VCaP (cell line): ENCODE data around the gene EIF1AX.
A peak's percentile ranks its signal among the peaks of the same experiment; 100 is the strongest.
"Not testable (repeated sequence)": the region's sequence is repeated elsewhere in the genome, so short reads cannot be mapped to it uniquely, and the experiment has no call there.

ENCODE experiments used
- H3K27ac ChIP-seq: fragments of 450-650 bp; 2 replicates; pipeline ENCODE4 v1.5.1; 2017
- CTCF ChIP-seq: fragments of 450-650 bp; conservative IDR thresholded peaks from 2 replicates; pipeline ENCODE4 v1.5.1; 2017; ENCODE audit warnings: mild to moderate bottlenecking, moderate library complexity

Gene EIF1AX

DNA sequence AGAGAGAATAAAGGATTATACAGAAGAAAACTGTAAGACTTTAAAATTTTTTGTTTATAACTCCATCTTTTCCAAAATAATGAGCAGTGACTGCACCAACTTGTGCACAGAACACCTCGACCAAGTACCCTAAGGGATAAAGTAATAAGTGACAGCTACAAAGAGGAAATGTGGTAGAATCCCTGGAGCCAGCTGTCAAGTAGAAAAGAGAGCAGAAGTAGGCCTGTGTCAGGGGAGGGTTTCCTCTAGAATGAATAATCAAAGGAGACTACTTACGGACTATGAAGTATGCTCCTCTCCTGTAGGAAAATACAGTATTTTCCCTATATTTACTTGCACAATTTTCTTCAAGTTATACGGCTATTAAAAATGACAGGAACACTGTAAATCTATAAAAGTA lies 1.2 kb downstream of the EIF1AX start:
- peak overlapping the region; percentile 78; the same call in 1 of the 2 replicates for H3K27ac ChIP-seq

DNA sequence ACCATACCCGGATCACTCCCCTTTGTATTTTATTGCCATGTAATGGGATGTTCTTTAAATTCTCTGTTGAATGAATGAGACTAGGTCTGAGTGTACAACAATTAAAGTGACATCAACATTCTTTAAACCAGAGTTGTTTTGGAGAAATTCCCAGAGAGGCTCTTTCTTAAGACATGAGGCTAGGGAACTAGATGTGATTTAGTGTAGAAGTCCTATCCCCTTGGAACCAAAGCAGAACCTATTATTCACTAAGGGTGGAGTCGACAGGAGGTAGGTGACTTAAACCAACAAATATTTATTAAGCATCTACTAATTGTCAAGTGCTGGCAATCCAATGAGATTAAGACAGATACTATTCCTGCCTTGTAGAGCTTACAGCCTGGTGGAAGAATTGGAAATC lies 1.7 kb downstream of the EIF1AX start:
- no peak for TF ChIP-seq CTCF
- peak overlapping the region; percentile 78; the same call in 1 of the 2 replicates for H3K27ac ChIP-seq

More for the DNA sequence above, 1.2 kb downstream of the EIF1AX start:
- no peak for TF ChIP-seq CTCF

DNA sequence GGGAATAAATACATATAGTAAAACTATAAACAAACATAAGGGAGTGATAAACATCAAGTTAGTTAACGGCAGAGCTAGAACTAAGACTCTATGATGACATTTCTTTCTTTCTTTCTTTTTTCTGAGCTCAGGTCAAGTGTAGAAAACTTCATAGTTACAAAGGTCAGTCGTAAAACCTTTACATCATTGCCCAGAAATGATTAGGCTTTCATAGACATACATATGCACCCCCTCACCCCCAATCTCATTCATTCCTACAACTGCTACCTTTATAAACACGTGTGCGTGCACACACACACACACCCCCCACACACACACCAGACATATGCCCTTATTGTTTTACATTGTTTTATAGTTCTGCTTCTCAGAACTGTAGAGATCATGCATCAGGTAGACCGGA lies 5.7 kb downstream of the EIF1AX start:
- TF ChIP-seq CTCF: no peak
- H3K27ac ChIP-seq: no peak overlapping the region

DNA sequence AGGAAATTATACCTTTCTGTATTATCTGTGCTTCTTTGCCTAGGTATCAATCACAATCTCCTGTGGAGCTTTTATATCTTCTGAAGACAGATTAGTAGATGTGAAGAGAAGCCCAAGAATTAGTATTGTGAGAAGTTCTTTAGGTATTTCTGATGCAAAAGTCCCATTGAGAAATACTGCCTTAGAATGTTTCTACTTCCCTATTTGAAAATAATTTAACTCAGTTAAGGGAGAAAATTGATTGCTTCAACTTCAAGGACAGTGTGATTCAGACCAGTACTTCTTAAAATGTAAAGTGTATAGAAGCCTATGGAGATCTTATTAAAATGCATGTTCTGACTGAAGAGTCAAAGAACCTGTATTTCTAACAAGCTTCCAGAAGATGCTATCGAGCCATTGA lies 9.0 kb downstream of the EIF1AX start:
- no peak overlapping the region for H3K27ac ChIP-seq
- no peak for TF ChIP-seq CTCF

DNA sequence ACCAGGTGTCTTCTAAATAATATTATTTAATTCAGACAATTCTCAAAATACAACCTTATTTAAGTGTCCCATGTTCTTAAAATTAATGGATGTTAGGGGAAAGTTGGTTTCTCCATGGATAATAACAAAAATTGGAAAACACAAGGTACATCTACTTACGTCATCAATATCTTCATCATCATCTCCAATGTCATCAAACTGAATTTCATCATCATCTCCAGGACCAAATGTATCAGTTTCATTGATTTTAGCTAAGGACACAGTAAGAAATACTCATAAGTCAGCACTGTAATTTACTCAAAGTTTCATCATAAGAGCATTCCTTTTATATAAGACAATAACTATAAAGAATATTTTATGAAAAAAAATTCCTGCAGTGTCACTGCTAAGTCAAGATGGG lies 11.3 kb downstream of the EIF1AX start:
- TF ChIP-seq CTCF: no peak
- no peak overlapping the region for H3K27ac ChIP-seq

DNA sequence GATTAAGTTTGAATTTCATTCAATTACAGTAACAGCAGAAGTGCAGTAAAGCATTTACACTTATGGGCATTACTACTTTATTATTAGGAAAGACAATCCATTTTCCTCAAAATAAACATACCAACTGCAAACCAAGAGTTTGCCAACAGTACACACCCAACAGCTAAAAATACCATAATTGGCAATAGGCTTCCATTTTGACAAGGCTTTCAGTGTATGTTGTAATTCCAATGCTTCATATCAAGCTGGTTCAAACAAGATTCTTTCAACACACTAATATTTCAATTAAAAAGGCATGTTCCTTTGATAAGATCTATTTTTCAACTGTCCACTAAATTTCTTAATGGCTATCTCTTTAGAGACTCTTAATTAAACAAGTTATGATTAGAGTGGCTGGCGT lies 12.1 kb downstream of the EIF1AX start:
- H3K27ac ChIP-seq: no peak overlapping the region; the same call in 1 of the 2 replicates

DNA sequence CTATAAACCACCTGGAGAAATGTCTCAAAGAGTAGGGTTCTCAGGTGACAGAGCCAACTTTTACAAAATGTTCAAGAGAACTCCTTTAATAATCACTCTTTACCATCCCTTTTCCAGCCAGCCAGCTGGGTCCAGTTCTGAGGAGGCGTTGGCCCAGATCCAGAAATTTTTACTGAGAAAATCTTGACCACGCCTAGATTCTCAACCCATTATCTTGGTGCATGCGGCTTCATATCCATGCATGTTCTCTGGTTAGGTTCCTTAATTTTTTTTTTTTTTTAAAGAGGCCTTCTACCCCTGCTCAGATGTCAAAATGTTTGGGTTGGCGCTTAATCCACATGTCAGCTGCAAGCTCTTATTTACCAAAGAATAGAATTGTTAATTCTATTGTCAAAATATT lies 13.0 kb downstream of the EIF1AX start:
- no peak for TF ChIP-seq CTCF
- no peak overlapping the region; the same call in 1 of the 2 replicates for H3K27ac ChIP-seq

More for the DNA sequence above, 12.1 kb downstream of the EIF1AX start:
- TF ChIP-seq CTCF: no peak

DNA sequence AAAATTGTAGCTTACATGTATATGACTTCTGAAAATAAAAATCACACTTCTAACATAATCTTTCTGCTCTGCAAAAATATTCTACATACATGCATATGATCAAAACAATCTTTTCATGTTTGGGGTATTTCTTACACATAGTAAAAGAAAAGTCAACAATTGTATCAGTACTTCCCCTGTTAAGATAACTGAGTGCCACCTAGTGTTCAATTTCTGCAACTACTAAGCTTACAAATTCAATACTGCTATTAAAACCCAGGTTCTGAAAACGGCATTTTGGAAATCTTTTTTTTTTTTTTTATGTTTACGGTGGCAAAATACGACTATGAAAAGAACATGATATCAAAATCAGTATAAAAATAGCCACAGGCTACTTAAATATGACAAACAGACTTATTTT lies 14.2 kb downstream of the EIF1AX start:
- not testable (repeated sequence) for H3K27ac ChIP-seq

DNA sequence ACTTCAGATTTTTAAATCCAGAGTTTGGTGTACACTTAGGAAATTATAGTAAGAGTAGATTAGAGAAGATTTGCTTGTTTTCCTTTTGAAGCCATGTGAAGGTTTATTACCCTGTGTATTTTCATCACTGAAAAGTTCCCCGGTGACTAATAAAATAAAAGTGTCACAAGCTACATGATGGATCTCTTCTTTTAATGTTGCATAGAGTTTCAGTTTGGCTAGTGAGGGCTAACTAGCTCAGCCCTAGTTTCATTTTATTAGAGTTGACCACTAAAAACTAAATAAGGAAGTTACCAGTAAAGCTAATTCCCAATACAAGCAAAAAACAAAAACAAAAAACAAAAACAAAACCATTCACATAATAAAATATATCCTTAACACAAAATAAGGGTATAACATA lies 14.8 kb downstream of the EIF1AX start:
- not testable (repeated sequence) for H3K27ac ChIP-seq
